ENCODE measurements around the gene CRYBB3.

DNA sequence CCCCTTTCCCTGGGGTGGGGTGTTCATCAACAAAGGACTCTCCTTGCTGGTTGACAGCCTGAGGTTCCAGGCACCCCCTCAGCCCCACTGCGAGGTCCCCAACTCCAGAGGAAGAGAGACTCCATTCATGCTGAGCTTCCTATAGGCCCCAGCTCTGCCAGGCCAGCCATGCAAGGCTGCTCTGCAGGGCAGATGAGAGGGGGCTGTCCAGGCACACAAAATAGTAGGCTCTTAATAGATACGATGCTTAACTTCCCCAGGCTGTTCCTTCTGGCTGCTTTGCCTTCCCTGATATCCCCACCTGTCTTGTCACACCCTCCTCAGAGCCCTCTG lies 45.0 kb upstream of the CRYBB3 start:
- TF ChIP-seq EP300 (IDR thresholded peaks at IDR 0.05; ENCODE audit: borderline replicate concordance) (no peak), CEBPB (IDR thresholded peaks at IDR 0.05) (no peak), REST (IDR thresholded peaks at IDR 0.05; ENCODE audit: low read depth) (no peak), FOXM1 (IDR thresholded peaks at IDR 0.05; ENCODE audit: borderline replicate concordance, low read depth) (no peak), RAD21 (IDR thresholded peaks at IDR 0.05; ENCODE audit: low read depth) (no peak; the same call in 1 of the 2 replicates), EGR1 (IDR thresholded peaks at IDR 0.05) (no peak), TAF1 (IDR thresholded peaks at IDR 0.05; ENCODE audit: low read depth) (no peak), TCF12 (IDR thresholded peaks at IDR 0.05; ENCODE audit: low read depth) (no peak)

Measured in Ishikawa (cell line).